ENCODE data around the gene PTPN12. TPM values are rescaled to one million over a fixed set of nuclear protein-coding genes. Genes with fewer than 3 reads are reported as not detected.
A peak's percentile ranks its signal among the peaks of the same experiment; 100 is the strongest.
"Not testable (repeated sequence)": the region's sequence is repeated elsewhere in the genome, so short reads cannot be mapped to it uniquely, and the experiment has no call there.

Gene PTPN12
- 23.3 and 25.5 TPM in 2 replicates for total RNA-seq

- peak within 1 kb of the TSS; percentile 94 for H3K4me3 ChIP-seq (ENCODE audit: low read depth, low read length)
- no peak for TF ChIP-seq CTCF (conservative IDR thresholded peaks at IDR 0.05; ENCODE audit: low read depth, low read length)
- DNase-seq (ENCODE audit: low read depth) = no peak
Observed at GRCh38 chr7:77537136-77537777, at the start of gene PTPN12. Gene PTPN12 (plus strand): TSS chr7:77537295. CDS start chr7:77537547, 252 bp downstream.

GRCh38 chr7:77488986-77489385, 48.1 kb upstream of the PTPN12 start:
- DNase-seq (ENCODE audit: low read depth) = no peak
- no peak for TF ChIP-seq CTCF (conservative IDR thresholded peaks at IDR 0.05; ENCODE audit: low read depth, low read length)
- H3K4me3 ChIP-seq (ENCODE audit: low read depth, low read length) = no peak overlapping the region

- TF ChIP-seq CTCF (conservative IDR thresholded peaks at IDR 0.05; ENCODE audit: low read depth, low read length) = no peak
- no peak for DNase-seq (ENCODE audit: low read depth)
- no peak overlapping the region for H3K4me3 ChIP-seq (ENCODE audit: low read depth, low read length)
Observed at GRCh38 chr7:77497079-77497478, 40.0 kb upstream of the PTPN12 start.

GRCh38 chr7:77498659-77499379, 38.3 kb upstream of the PTPN12 start:
- DNase-seq (ENCODE audit: low read depth) = no peak
- TF ChIP-seq CTCF (conservative IDR thresholded peaks at IDR 0.05; ENCODE audit: low read depth, low read length) = no peak
- no peak overlapping the region for H3K4me3 ChIP-seq (ENCODE audit: low read depth, low read length)

GRCh38 chr7:77501192-77501515, 35.9 kb upstream of the PTPN12 start:
- TF ChIP-seq CTCF (conservative IDR thresholded peaks at IDR 0.05; ENCODE audit: low read depth, low read length) = no peak
- no peak for DNase-seq (ENCODE audit: low read depth)
- H3K4me3 ChIP-seq (ENCODE audit: low read depth, low read length) = no peak overlapping the region

GRCh38 chr7:77504951-77505350, 32.1 kb upstream of the PTPN12 start:
- no peak for TF ChIP-seq CTCF (conservative IDR thresholded peaks at IDR 0.05; ENCODE audit: low read depth, low read length)
- no peak for DNase-seq (ENCODE audit: low read depth)
- H3K4me3 ChIP-seq (ENCODE audit: low read depth, low read length) = no peak overlapping the region

GRCh38 chr7:77506899-77507298, 30.2 kb upstream of the PTPN12 start:
- no peak overlapping the region for H3K4me3 ChIP-seq (ENCODE audit: low read depth, low read length)
- TF ChIP-seq CTCF (conservative IDR thresholded peaks at IDR 0.05; ENCODE audit: low read depth, low read length) = no peak
- DNase-seq (ENCODE audit: low read depth) = no peak

- H3K4me3 ChIP-seq (ENCODE audit: low read depth, low read length); DNase-seq (ENCODE audit: low read depth): not testable (repeated sequence)
Observed at GRCh38 chr7:77513002-77513670, 24.0 kb upstream of the PTPN12 start.
